GM18870 (cell line): Measurements from ENCODE around the gene MIDN.
"Not testable (repeated sequence)": the region's sequence is repeated elsewhere in the genome, so short reads cannot be mapped to it uniquely, and the experiment has no call there.

Source experiments
- ATAC-seq: cut with Tn5 transposase; IDR thresholded peaks from one replicate; pipeline ENCODE4 v1.9.1; 2021; ENCODE audit warnings: moderate library complexity; ENCODE audit not compliant: unreplicated experiment

MIDN gene

DNA sequence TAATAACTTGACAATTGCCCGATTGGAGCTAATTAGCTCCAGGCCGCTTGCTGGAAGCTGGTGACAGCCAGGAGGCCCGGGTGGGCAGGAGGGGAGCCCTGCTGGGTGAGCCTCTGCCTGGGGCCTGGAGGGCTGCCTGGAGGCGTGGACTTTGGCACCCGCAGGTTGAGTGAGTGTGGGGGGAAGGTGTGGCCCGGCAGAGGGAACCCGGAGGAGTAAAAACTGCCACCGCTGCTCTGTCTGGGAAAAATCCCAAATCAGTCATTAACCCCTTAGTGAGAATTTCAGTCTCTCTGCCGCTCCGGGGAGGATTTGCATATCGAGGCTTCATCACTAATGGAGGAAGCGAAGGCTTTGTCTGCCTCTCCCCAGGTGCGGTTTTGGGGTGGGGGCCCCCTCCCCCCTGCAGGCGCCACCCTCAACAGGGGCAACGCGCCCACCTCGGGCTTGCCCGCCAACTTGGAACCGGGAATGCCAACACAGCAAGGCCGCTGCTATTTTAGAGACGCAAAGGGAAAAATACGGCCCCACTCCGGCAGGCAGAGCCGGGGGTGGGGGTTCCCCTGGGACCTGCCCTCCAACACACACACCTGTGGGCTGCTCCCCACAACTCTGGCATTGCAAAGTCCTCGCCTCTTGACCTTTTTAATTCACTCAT is 43.5 kb downstream of the MIDN start:
- no peak for ATAC-seq

GRCh38 chr19:1292419-1293151 is 44.2 kb downstream of the MIDN start:
- no peak for ATAC-seq

DNA sequence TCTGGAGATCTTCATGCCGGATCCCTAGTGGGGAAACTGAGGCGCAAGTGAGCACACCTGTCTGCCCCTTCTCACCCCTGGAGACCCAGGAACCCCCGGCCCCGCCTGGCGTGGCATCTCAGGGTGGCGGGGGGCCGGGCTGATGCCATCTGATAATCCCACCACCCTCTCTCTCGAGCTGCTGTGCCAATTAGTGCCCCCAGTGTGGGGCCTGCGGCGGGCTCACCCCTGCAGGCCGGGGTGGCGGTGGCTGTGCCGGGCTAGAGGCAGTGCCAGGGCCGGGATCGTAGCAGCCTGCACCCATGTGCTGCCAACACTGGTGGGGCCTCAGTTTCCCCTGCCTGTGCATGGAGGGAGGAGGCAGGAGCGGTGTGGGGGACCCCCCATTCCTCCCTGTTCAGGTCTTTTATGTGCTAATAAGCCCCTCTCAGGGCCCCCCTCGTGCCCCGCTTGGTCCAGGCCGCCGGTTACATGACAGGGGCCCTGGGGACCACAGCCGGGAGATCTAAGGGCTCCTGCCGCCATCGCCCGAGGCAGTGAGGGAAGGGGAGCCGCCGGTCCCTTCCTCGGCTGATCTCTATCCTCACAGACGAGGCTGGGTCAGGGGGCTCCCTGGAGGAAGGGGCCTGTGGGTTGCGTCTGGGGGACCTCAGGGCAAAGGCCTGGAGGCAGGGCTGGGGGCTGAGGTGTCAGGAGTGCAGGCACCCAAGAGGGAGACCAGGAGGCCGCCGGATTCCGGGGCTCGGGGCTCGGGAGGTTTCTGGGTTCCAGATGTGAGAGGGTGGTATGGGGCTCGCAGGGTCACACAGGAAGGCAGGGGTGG is 45.6 kb downstream of the MIDN start:
- ATAC-seq = no peak

GRCh38 chr19:1294688-1295087 is 46.3 kb downstream of the MIDN start:
- no peak for ATAC-seq

- ATAC-seq = no peak
These were observed 47.0 kb downstream of the MIDN start for GRCh38 chr19:1295169-1296012.

- ATAC-seq = no peak
These were observed 47.7 kb downstream of the MIDN start for GRCh38 chr19:1296078-1296477.

GRCh38 chr19:1296575-1297271 is 48.3 kb downstream of the MIDN start:
- no peak for ATAC-seq

DNA sequence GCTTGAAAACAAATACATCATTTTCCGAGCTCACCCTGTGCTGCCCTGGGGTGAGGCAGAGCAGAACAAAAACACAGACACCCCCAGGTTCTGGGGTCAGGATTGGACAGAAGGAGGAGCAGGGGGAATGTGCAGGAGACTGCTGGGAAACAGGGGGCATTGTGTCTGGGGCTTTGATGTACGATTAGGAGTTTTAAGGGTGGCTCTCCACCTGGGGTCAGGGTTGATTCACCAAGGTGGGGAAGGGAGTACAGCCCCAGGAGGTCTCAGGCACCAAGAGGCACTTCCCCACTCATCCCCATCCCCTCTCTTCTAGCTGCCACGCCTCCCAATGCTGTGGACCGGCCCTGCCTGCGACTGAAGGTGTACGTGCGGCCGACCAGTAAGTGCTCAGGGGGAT is 49.9 kb downstream of the MIDN start:
- no peak for ATAC-seq

GRCh38 chr19:1299801-1300200 is 51.4 kb downstream of the MIDN start:
- no peak for ATAC-seq

DNA sequence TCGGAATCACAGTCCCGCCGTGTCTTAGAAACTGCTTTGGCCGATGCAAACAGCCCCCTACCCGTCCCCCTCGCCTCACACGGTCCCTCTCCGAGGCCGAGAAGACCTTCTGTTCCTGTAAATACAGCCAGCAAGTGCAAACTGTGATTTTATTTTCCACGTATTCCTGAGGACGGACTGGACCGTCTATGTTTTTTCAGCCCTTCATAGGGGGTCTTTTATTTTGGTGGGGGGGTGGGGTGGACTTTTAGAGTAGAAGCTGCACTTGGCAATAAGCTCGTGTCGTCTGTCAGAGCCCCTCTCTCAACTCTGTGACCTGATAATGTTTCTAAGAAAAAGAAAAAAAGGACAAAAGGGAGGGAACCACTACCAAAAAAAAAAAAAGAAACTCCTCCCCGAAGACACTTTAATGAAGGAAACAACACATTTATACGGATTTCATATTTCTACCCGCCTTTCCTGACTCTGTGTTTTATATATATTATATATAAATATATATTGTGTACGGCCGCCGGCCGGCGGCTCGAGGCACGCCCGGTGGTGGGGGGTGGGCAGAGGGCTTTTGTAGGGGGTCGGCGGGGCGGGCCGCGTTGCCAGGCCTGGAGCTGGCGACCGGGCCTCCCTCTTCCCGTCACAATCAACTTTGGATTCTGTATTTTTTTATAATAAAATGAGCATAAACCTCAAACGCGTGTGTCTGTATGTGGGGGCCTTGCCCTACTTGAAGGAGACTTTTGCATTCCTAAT is 52.5 kb downstream of the MIDN start:
- no peak for ATAC-seq

GRCh38 chr19:1302533-1303239 is 54.3 kb downstream of the MIDN start:
- ATAC-seq = no peak

DNA sequence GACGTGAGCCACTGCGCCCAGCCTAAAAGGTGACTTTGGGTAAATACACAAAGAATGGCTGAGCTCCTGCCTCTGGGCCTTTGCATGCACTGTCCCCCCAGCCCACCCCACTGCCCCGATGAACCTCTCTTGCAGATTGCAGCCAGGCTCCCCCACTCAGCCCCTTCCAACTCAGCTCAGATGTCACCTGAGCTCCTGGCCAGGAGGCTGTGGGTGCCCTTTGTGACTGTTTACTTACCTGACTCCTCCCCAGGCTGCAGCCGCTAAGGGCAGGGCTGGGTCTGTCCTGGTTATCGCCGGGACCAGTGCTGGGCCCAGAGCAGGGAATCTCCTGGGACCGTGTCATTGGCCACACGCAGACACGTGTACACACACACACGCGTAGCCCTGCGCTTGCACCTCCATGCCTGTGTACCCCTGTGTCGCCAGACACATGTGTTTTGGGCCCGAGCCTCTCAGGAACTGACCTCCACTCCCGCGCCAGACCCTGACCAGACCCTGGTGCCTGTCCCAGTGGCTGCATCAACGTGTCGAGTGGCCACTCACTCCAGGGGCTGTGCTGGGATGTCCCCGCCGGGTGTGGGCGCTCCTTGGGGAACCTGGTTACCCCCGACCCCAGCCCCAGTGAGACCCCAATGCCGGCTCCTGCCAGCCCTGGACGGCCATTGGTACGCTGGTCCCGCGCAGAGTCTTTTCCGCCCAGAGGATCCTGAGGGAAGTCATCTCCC is 56.0 kb downstream of the MIDN start:
- ATAC-seq = no peak

DNA sequence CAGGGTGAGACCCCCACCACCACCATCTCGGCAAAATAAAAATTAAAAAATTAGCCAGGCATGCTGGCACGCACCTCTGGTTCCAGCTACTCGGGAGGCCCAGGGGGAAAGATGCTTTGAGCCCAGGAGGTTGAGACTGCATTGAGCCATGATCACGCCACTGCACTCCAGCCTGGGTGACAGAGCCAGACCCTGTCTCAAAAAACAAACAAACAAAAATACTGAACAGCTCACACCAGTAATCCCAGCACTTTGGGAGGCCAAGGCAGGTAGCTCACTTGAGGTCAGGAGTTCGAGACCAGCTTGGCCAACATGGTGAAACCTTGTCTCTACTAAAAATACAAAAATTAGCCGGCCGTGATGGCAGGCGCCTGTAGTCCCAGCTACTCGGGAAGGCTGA is 57.0 kb downstream of the MIDN start:
- ATAC-seq = not testable (repeated sequence)

DNA sequence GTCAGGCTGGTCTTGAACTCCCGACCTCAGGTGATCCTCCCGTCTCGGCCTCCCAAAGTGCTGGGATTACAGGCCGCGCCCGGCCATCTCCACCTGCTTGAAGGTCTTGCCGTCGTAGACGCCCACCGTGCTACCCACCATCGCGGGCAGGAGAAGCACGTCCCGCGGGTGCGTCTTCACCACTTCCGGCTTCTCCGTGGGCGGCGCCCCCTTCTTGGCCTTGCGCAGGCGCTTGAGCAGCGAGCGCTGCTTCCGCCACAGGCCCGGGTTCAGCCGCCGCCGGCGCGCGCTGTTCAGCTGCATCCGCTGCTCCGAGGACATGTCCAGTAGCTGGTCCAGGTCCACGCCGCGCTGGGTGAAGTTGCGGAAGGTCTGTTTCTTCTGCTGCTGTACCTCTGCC is 58.9 kb downstream of the MIDN start:
- no peak for ATAC-seq

- ATAC-seq = no peak
These were observed 59.4 kb downstream of the MIDN start for GRCh38 chr19:1307755-1308303.

GRCh38 chr19:1308718-1309117 is 60.3 kb downstream of the MIDN start:
- no peak for ATAC-seq
